Measurements from ENCODE around the gene NIBAN1.

DNA sequence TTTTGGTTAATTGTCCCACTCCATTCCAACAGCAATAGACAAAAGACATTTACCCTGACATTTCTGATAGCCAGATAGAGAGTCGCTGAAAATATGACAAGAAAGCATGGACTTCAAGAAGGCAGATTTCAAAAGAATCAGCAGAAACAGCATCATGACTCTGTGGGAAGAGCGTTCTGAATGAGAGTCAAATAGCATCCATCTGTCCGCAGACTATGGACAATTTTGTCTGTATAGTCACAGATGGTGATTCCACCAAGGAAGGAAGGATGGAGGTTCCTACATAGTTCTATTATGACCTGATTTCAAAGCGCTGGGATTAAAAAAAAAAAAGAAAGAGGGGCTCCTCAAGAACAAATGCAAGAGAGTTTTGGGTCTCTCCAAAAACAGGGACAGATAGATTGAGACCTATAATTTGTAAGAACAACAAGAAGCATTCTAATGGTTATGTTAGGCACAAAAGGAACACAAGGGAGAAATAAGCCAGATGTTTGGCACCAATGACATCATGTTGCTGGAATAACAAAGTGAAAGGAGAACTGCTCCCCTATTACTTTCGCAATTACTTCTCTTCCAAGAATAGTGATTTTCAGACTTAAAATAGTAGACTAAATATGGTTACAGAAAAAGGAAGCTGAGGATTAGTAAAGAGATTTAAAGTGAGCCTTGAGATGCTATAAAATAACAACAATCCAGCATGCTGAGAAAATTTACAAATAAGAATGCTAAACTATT lies 28.5 kb downstream of the NIBAN1 start:
- TF ChIP-seq, protein P1, sequence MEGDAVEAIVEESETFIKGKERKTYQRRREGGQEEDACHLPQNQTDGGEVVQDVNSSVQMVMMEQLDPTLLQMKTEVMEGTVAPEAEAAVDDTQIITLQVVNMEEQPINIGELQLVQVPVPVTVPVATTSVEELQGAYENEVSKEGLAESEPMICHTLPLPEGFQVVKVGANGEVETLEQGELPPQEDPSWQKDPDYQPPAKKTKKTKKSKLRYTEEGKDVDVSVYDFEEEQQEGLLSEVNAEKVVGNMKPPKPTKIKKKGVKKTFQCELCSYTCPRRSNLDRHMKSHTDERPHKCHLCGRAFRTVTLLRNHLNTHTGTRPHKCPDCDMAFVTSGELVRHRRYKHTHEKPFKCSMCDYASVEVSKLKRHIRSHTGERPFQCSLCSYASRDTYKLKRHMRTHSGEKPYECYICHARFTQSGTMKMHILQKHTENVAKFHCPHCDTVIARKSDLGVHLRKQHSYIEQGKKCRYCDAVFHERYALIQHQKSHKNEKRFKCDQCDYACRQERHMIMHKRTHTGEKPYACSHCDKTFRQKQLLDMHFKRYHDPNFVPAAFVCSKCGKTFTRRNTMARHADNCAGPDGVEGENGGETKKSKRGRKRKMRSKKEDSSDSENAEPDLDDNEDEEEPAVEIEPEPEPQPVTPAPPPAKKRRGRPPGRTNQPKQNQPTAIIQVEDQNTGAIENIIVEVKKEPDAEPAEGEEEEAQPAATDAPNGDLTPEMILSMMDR (IDR thresholded peaks at IDR 0.05), result no peak
- TF ChIP-seq POLR2A (IDR thresholded peaks at IDR 0.05), result no peak
- peak in 1 of 3 donors; percentile 50 for TF ChIP-seq POLR2AphosphoS5 (IDR thresholded peaks at IDR 0.05)
- TF ChIP-seq EP300 (IDR thresholded peaks at IDR 0.05), result no peak
